HG03442 (cell line): ENCODE measurements around the gene PPP3CA.

Source experiments
- ATAC-seq: cut with Tn5 transposase; IDR thresholded peaks from one replicate; pipeline ENCODE4 v1.9.1; 2021; ENCODE audit warnings: mild to moderate bottlenecking, moderate library complexity; ENCODE audit not compliant: unreplicated experiment

The PPP3CA gene

DNA sequence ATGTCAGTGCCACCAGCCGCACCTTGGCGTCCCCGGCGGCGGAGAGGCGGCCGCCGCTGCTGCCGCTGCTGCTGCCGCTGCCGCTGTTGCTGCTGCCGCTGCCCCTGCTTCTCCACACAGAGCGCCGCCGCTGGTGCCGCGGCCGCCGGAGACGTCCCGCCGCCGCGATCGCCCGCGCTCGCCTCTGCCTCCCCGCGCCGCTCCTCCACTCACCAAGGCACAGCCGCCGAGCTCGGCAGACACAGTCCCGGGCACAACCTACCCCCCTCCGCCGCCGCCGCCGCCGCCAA, at the start of gene PPP3CA:
Gene PPP3CA (minus strand): TSS at position 260 of the 290 bp plus-strand sequence.
- peak; percentile 19 for ATAC-seq

DNA sequence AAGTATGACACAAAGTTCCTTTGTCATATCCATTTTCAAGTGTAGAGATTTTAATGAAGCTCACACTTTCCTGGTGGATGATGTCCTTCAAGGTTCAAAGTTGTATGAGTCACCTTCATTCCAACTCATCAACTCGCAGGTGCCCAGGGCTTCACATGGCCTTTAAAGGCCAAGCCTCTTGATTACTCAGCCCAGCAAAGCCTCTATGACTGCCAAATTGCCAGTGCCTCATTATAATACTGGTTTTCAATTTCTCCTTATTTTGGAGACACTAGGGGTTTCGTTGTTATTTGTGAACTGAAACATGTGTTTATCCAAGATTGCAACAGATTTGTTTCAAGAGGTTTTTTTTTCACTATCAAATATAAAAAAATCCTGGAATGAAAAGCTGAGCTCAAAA, 45.9 kb upstream of the PPP3CA start:
- ATAC-seq: no peak

DNA sequence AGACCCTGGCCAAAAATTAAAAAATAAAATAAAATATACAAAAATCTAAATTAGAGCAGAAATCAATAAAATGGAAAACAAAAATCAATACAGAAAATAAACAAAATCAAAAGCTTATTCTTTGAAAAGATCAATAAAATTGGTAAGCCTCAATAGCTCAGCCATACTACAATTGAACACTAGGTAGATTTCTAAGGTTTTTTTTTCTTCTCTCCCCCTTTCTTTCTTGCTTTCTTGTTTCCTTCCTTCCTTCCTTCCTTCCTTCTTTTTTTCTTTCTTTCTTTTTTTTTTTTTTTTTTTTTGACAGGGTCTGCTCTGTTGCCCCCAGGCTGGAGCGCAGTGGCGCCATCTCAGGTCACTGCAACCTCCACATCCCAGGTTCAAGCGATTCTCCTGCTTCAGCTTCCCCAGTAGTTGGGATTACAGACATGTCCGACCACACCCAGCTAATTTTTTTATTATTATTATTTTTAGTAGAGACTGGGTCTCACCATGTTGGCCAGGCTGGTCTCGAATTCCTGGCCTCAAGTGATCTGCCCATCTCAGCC, 23.4 kb upstream of the PPP3CA start:
- ATAC-seq: no peak

DNA sequence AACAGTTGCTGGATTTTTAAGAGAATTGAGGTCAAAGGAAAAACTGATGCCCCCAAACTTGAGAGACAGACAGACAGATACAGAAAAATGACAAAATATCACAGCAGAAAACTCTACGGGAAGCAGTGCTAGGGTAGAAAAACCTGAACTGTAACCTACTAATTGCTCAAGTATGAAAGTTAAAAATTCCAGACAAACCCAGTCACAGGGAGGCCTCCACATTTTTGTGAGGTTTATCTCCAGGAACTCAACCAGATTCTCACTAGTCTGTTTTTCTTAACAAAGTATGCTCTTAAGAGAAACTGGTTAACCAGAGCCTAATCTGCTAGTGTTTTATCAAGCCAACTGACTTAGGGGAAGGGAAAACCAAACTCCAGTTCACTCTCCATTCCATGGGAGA, 19.9 kb upstream of the PPP3CA start:
- ATAC-seq: no peak

DNA sequence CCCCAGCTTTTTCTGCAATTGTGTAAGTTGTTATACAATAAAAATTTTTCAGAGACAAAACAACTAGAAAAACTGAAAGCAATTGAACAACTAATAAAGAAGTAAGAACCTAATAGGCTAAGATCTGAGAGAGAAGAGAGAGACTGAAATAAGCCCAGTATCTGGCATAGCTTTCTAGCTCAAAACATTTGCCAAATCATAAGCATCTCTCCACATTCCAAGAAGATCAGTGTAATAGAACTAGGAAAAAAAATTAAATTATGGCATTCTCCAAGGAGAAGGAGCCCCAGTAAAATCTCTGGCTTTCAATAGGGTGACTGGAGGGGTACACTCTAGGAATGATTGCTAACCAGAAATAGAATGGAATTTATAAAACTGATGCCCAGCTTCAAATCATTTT, 19.0 kb upstream of the PPP3CA start:
- no peak for ATAC-seq

DNA sequence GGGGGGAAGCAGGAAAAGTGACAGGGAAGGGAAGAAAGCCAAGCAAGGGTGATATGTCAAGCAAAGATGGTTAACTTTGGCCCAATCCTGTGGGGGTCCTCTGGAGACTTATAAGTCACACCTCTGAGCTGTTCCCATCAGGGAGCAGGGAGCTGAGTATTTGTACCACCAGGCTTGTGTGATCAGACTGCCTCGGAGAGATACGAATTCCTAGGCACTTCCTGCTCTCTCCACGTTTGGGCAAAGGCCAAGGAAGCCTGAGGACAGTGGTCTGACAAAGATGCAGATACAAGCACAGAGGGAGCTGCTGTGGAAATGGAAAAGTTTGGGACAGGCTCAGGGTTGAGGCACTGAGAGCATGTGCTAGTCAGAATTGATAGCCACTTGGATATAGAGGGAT, 10.4 kb upstream of the PPP3CA start:
- ATAC-seq: no peak

DNA sequence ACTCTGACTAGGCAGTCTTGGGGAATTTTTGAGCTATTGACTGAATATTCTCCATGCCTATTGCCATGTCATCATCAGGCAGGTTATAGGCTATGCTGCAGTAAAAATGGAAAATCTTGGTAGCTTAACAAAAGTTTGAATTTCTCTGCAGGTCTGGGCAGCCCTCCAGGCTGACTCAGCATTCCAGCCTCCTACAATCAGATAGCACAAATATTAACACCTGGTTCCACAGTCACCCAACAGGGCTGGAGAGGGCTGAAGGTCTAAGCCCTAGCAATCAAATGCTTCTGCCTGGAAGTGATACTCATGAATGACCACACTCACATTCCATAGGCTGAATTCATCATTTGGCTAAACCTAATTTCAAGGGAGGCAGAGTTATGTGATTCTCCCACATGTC, 9.6 kb upstream of the PPP3CA start:
- ATAC-seq: no peak

DNA sequence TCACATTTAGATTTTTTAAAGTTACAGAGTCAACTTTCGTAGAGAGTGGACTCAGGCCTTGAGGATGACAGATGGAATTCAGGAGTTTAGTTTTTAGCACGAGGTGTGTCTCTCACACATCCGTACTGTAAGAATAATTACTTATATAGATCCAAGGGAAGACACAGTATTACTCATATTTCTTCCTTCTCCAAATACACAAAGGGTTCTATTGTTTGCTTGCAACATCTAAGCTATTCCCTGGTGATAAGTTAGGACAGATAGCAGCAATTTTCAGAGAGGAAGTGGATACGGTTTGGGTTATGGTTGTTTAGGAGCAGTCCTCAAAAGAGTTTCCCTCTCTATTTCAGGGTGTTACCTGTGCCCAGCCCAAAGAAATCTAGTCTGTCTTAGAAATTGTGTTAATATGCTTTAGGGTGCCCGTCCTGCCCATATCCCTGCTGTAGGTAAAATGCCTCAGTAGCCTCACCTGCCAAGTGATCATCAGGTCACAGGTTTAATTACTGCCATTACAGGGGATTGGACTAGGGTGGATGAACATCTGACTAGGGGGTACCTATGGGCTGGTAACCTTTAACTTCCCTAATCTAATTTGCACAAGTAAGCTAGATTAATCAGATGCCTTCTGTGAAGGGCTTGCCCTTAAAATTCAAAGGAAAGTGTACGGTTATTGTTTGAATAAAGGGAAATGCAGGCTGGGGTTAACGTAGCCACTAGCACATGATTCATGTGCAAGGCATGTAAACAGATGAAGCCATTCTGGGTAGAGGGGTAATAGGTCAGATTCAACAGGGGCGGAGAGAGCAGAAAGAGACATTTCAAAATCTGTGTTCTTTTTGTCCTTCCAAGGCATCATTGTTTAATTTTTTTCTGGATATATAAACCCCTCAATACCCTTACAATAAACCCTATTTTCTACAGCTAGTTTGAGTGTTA, 8.7 kb upstream of the PPP3CA start:
- no peak for ATAC-seq

DNA sequence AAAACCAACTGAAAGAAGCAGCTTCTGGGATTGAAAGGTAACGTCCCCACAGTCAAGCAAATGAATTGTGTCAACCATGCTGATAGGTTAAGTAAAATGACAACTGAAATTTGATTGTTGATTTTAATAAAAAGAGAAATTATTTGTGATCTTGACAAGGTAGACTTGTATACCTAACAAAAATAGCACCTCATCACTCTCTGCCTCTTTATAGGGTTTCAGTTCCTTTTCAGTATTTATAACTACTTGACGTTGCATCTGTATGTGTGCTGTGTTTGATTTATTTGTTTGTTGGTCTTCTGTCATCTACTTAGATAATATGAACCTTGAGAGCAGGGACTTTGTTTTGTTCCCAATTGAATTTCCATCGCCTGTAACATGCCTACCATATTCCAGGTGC, 7.9 kb upstream of the PPP3CA start:
- peak; percentile 99 for ATAC-seq

DNA sequence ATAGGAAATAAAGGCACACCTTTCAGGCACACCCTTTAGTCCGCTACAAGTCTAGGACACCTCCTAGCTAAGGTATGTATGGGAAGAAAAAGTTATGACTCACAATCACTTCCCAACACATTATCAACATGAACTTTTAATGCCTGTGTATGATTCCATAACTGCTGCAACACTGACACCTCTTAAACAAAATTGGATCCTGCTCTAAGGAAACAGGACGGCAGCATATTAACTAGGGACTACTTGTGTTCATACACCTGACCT, 2.4 kb upstream of the PPP3CA start:
- no peak for ATAC-seq

DNA sequence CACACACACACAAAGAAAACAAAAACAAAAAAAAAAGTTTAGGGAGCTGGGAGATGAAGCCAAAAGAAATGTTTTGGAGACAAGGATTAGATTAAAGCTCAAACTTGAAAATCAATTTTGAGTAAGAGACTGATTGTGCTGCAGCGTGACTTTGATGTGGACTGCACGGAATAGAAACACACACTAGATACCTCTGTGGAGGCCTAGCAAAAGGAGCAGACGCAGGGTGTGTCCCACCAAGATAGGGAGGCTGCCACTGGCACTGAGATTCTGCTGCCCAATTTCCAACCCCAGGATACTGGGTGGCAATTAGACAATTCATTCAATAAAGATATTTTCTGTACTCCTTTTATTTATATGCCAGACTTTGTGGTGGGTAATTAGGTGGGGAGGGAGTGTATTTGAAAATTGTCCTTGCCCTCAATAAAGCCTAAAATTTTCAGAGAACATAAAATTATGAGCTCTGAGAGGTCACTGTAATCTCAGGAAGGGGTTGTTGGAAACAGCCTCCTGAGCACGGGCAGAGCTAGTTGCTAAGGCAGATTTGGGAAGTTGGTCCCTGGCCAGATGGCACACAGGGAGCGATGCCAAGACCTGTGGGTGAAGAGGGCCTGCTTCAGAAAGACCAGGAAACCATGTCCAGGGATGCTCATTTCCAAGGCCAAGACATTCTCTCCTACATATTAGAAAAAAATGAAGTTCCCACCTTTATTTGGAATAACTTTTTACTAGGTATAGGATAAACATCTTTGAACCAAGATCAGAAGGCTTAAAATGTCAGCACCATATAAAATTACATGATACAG, 1.9 kb upstream of the PPP3CA start:
- no peak for ATAC-seq

DNA sequence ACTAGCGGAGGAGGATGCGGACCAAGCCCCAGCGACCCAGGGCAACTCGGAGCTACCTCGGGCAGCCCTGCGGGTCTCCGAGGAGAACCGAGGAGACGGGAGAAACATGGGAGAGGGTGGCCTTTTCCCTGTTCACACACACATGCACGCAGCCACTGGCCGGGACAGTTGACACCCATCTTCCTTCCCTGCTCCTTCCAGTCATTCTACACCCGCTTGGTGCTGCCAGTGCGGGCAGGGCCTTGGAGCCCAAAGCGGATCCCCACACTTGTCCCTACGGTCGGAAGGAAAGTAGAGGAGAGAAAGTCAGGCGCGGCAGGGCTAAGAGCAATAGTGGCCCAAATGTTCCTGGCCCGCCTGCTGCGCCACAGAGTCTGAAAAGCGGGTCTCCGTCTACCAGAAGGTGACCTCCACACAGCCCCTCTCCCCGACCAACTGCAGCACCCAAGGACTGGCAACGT, 1.1 kb upstream of the PPP3CA start:
- no peak for ATAC-seq

DNA sequence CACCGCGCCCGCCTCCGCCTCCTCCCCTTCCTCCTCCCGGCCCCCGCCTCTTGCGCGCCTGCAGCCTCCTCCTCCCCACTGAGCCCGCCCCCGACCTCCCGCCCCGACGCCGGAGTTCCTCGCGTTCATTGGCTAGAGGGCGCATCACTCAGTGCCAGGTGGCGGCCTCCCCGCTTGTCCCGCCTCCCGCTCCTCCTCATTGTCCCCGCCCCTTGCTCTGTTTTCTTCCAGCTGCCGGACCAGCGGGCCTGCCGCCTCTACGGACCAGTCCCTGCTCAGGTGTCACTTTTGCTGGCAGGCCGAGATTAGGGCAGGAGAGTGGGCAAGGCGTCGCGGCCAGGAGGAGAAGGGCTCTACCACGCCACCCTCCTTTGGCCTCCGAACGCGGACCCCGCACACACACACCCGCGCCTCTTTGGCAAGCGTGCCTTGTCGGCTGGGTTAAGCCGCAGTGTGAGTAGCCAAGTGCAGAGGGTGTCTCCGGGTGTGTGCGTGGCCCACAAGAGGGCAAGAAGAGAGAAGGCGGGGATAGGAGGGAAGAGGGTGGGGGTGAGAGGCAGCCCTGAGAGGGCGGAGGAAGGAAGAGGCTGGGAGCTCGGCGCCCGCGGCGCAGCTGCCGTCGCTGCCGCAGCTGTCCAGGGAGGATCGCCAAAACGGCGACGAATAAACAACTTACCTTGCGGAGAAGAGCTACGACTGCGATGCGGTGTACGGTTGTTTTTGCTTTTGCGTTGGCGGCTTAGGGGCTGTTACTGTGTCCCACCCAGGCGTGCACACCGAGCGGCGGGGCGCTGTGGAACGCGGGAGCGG, 436 bp upstream of the PPP3CA start:
- peak; percentile 76 for ATAC-seq

DNA sequence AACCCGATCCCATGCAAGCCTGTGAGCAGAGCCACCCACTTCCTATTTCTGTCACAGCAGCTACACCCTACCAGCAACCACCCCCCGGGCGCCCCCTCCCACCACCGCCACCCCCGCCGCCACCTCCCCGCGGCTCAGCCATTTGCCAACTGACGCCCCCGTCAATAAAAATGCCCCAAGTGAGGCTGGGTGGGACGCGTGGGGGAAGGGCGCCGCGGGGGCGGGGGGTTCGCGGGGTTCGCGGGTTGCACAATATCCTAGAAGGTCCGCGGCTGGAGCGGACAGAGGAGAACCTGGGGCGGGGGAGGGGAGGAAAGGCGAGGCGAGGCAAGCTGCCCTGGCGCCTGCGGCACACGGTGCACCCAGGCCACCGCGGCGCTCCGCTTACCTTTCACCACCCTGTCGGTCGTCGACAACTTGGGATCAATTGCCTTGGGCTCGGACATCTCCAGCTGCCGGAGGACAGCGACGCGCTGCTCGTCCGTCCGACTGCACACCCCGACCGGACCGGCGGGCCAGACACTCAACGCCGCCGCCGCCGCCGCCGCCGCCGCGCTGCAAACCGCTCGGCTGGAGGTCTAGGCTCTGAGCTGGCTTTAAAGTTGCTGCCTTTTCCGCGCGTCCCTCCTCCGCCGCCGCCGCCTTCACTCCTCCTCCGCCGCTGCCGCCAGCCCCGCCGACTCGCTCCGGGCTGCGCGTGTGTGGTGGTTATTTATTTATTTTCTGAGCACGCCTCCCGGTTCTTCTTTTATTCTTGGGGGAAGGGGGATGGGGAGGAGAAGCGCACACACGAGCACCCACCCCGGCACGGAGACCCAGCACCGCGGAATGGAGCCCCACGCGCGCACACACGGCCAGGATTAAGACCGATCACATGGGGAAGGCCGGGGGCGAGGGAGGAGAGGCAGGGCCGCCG, 717 bp downstream of the PPP3CA start:
- peak; percentile 6 for ATAC-seq

DNA sequence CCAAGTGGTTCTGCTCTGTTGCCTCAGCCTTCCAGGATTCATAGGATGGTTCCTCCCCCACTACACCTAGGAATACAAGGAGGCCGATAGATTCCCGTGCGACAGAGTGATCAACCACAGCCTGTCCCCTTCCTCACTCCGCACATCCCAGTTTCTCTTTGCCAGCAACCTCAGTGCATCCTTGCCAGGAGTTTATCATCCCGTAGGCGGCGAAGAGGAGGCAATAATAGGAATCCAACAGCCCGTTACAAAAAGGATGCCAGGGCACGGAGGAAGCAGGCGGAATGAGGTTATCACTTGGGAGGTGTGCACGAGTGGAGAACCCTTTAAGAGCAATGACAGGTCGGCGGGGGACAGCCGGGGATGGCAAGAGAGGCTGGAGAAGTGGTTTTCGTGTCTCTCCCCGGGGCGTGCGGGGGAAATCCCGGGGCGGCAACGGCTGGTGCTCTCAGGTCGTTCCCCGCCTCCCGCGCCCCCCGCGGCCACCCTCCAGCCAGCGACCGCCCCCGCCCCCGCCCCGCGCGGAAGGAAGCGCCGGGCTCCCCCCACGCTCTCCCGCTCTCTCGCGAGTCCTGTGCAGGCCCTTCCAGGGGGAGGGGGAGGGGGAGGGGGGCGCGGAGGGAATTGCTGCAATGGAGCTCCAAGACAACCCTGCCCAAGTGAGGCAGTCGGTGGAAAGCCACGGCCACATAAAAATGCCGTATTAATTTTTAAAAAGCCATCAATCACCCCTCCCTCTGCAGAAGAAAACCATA, 1.6 kb downstream of the PPP3CA start:
- no peak for ATAC-seq

DNA sequence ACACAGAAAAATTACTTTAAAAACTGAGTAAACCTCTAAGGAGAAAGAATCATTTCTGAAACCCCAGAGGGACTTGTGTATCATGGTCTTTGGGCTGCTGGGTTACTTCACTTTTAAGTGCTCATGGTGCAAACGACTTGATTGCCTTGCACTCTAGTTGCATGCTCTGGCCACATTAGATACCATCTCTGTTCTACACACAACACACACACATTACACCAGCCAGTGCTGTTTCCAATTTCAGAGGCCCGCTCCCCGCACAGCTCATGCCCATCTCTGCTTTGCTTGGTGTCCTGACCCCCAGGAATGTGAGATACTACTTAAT, 2.1 kb downstream of the PPP3CA start:
- ATAC-seq: no peak

DNA sequence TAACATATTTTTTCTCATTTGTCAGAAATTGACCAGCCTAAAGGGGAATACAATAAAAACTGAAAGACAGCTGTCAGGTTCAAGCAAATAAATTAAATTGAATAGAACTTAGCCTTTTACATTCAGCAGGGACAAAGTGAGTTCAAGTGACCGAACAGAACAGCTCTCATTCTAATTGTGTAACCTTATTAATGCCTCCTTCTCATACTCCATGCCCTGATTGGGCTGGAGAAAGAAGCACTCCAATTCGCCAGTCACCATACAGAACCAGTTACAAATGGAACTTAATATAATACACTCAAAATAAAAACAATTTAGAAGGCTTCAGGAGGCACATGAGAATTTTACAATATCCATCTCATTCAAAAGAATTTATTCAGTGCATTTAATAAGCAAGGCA, 8.0 kb downstream of the PPP3CA start:
- ATAC-seq: no peak

DNA sequence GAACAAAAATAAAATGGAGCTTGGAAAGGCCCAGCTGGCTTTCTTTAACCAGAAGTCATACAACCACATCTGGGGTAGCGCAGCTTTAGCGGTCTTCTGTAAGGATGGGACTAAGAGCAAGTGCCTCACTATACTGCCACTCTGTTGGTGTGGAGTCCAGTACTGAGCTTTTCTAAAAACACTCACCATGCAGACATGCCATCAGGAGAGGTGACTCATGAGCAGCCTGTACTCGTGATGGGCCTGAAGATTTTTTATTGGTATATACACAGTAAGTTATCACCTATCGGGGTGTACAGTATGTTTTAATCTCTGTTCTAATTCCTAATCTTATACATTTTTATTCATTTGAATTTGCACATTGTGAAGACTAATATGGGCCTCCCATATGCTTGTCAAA, 9.6 kb downstream of the PPP3CA start:
- no peak for ATAC-seq

DNA sequence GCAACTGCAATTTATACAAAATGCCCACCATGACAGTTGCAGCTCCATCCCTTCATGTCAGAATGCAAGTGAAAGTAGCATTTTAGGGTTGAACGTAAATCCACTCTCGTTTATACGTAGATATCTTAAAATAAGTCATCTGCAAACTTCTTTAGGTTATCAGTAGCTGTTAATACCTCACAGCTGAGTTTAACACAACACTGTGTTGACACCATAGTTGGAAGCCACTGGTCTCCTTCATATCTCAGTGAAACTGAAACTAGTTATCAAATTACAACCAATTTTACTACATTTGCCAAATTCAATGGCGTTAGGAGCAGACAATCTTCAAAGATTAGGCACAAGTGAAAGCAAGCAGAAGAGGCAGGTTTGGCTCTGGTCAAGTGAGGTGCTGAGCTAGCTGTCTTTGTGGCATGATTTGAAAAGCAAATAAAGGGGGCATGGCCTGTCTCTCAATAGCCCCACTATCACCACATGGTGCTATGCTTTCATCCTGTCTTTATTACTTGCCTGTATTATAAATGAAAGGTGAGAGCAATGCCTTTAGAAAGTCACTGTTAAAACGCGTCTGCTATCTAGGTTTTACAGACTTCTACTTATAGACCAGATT, 12.3 kb downstream of the PPP3CA start:
- ATAC-seq: peak; percentile 66
